ENCODE measurements around the gene IMPA2.

The IMPA2 gene

DNA sequence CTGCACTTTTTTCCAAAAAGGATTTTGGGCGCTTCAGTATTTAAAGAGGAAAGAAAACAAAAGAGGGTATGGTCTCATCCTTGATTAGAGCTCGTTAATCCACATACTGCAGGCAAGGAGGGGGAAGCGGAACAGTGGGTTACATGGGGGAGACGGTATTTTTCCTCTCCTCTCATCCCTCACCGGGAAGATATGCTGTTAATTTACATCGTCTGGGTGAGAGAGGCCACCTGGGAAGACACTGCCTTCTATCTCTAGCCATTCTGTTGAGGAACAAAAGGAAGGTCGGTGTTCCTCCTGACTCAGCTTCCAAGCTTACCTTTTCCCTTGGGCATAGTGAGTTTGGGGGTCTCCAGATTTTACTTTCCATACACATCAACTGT lies 52.3 kb downstream of the IMPA2 start:
- H3K18ac ChIP-seq (ENCODE audit: low read length): no peak overlapping the region
- H3K27me3 ChIP-seq (ENCODE audit: insufficient read depth, low read length): peaks cover 8% of the 10 kb centered on the region
- H3K4me2 ChIP-seq (ENCODE audit: low read length): no peak overlapping the region
- H2BK5ac ChIP-seq (ENCODE audit: low read depth, low read length, poor library complexity): no peak overlapping the region
- H3K14ac ChIP-seq (ENCODE audit: low read length): no peak overlapping the region
- DNase-seq: no peak
- H2BK12ac ChIP-seq (ENCODE audit: low read length): no peak overlapping the region
- no peak overlapping the region for H4K91ac ChIP-seq (ENCODE audit: low read depth, low read length)
- H4K8ac ChIP-seq (ENCODE audit: low read depth, low read length): no peak overlapping the region
- no peak overlapping the region for H3K4ac ChIP-seq (ENCODE audit: low read depth, low read length)
- H2AFZ ChIP-seq (ENCODE audit: insufficient read depth, low read length, poor library complexity): no peak overlapping the region
- no peak overlapping the region for H2BK120ac ChIP-seq (ENCODE audit: insufficient read depth, low read length, poor library complexity)
- H2AK5ac ChIP-seq (ENCODE audit: low read length): no peak overlapping the region
- H3K4me1 ChIP-seq (ENCODE audit: control insufficient read depth in 1 of 2, insufficient read depth in 2 of 2, low read length in 2 of 2): peaks cover 3 to 4% of the 10 kb centered on the region in 2 experiments
- H4K12ac ChIP-seq (ENCODE audit: low read depth, low read length): no peak overlapping the region
- H3K79me2 ChIP-seq (ENCODE audit: control insufficient read depth, insufficient read depth, low read length, poor library complexity): no peaks in the 10 kb centered on the region
- H3K36me3 ChIP-seq (ENCODE audit: control insufficient read depth in 1 of 2, insufficient read depth in 2 of 2, low read length in 2 of 2): no peaks in the 10 kb centered on the region
- no peak overlapping the region for H3K4me3 ChIP-seq (ENCODE audit: low read depth, low read length)
- no CpG with 5 or more reads among the region's 7 CpGs for WGBS (ENCODE audit: extremely low coverage, insufficient coverage, insufficient read length)
- H3K9ac ChIP-seq (ENCODE audit: low read length): no peak overlapping the region
- H3K27ac ChIP-seq (ENCODE audit: low read depth, low read length): no peak overlapping the region
- H3K9me3 ChIP-seq (ENCODE audit: insufficient read depth, low read depth, low read length): no peaks in the 10 kb centered on the region
- H3K23ac ChIP-seq (ENCODE audit: low read length): no peak overlapping the region
- H3K79me1 ChIP-seq (ENCODE audit: low read length): no peaks in the 10 kb centered on the region

DNA sequence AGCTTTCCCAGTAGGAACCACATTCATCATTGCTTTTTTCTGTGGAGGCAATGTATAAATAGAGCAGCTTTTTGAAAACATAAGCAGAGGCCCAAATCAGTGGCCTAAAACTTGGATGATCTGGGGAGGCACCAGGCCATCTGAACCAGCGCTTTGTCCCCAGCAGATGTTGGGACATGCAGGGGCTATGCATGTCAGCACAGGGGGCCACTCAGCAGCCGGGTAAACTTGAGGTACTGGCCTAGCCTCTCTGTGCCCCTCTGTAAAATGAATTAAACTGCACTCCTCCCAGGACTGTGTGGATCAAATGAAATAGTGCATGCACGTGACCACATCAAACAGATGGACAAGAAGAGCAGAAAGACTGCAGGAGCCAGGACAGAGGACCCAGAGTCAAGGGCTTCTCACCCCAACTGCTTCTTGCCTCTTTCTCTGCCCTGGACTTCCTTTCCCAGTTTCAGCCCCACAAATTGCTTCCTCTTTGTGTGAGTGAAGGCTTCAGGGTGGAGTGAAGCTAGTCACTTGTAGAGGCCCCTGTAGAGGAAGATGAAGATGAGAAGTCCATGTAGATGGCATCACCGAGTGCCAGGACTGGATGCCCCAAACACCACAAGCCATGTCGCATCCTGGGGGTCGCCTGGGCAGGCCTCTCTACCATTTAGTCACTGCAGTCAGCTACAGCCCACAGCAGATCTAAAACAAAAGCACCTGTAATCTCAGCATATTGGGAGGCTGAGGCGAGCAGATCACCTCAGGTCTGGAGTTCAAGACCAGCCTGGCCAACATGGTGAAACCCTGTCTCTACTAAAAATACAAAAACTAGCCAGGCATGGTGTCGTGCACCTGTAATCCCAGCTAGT lies 53.2 kb downstream of the IMPA2 start:
- Histone ChIP-seq H4K12ac (ENCODE audit: low read depth, low read length) (no peak overlapping the region), H3K9me3 (ENCODE audit: insufficient read depth, low read depth, low read length) (no peaks in the 10 kb centered on the region), H3K79me1 (ENCODE audit: low read length) (no peaks in the 10 kb centered on the region), H3K4ac (ENCODE audit: low read depth, low read length) (no peak overlapping the region), H3K18ac (ENCODE audit: low read length) (no peak overlapping the region), H3K4me3 (ENCODE audit: low read depth, low read length) (no peak overlapping the region), H3K4me1 (ENCODE audit: control insufficient read depth in 1 of 2, insufficient read depth in 2 of 2, low read length in 2 of 2) (peaks cover 3 to 6% of the 10 kb centered on the region in 2 experiments), H3K4me2 (ENCODE audit: low read length) (no peak overlapping the region), H2BK12ac (ENCODE audit: low read length) (no peak overlapping the region), H2BK5ac (ENCODE audit: low read depth, low read length, poor library complexity) (no peak overlapping the region), H3K23ac (ENCODE audit: low read length) (no peak overlapping the region), H2AK5ac (ENCODE audit: low read length) (no peak overlapping the region), H3K27me3 (ENCODE audit: insufficient read depth, low read length) (peaks cover 8% of the 10 kb centered on the region), H3K79me2 (ENCODE audit: control insufficient read depth, insufficient read depth, low read length, poor library complexity) (no peaks in the 10 kb centered on the region), H2AFZ (ENCODE audit: insufficient read depth, low read length, poor library complexity) (no peak overlapping the region), H3K14ac (ENCODE audit: low read length) (no peak overlapping the region), H2BK120ac (ENCODE audit: insufficient read depth, low read length, poor library complexity) (no peak overlapping the region), H4K91ac (ENCODE audit: low read depth, low read length) (no peak overlapping the region), H4K8ac (ENCODE audit: low read depth, low read length) (no peak overlapping the region), H3K36me3 (ENCODE audit: control insufficient read depth in 1 of 2, insufficient read depth in 2 of 2, low read length in 2 of 2) (no peaks in the 10 kb centered on the region), H3K9ac (ENCODE audit: low read length) (no peak overlapping the region), H3K27ac (ENCODE audit: low read depth, low read length) (no peak overlapping the region)
- WGBS (ENCODE audit: extremely low coverage, insufficient coverage, insufficient read length): no CpG with 5 or more reads among the region's 8 CpGs
- DNase-seq: no peak

DNA sequence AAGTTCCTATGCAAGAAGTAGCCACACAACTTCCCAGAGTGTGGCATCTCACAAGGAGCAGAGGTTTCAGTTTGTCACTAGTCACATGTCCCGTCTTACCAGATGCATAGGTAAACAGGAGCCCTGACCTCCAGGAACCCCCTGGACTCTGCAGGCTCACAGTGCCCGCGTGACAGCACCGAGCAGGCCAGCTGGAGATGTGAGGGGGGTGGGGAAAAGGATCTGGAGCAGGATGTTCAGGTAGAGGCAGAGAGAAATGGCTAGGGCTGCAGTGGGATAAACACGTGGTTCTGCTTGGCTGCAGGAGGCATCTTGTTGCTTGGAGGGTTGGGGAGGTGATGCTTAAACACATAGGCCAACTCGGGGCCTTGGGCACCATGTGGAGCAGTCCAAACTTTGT lies 54.2 kb downstream of the IMPA2 start:
- no peak overlapping the region for H2BK12ac ChIP-seq (ENCODE audit: low read length)
- no peaks in the 10 kb centered on the region for H3K79me2 ChIP-seq (ENCODE audit: control insufficient read depth, insufficient read depth, low read length, poor library complexity)
- no CpG with 5 or more reads among the region's 6 CpGs for WGBS (ENCODE audit: extremely low coverage, insufficient coverage, insufficient read length)
- H3K27me3 ChIP-seq (ENCODE audit: insufficient read depth, low read length): peaks cover 8% of the 10 kb centered on the region
- no peak overlapping the region for H2AK5ac ChIP-seq (ENCODE audit: low read length)
- no peak overlapping the region for H2BK5ac ChIP-seq (ENCODE audit: low read depth, low read length, poor library complexity)
- no peak overlapping the region for H3K18ac ChIP-seq (ENCODE audit: low read length)
- DNase-seq: no peak
- no peak overlapping the region for H2BK120ac ChIP-seq (ENCODE audit: insufficient read depth, low read length, poor library complexity)
- H3K4me2 ChIP-seq (ENCODE audit: low read length): no peak overlapping the region
- peaks cover 3 to 6% of the 10 kb centered on the region in 2 experiments for H3K4me1 ChIP-seq (ENCODE audit: control insufficient read depth in 1 of 2, insufficient read depth in 2 of 2, low read length in 2 of 2)
- H2AFZ ChIP-seq (ENCODE audit: insufficient read depth, low read length, poor library complexity): no peak overlapping the region
- H3K14ac ChIP-seq (ENCODE audit: low read length): no peak overlapping the region
- no peak overlapping the region for H3K4me3 ChIP-seq (ENCODE audit: low read depth, low read length)
- H3K23ac ChIP-seq (ENCODE audit: low read length): no peak overlapping the region
- H4K91ac ChIP-seq (ENCODE audit: low read depth, low read length): no peak overlapping the region
- no peaks in the 10 kb centered on the region for H3K9me3 ChIP-seq (ENCODE audit: insufficient read depth, low read depth, low read length)
- H3K9ac ChIP-seq (ENCODE audit: low read length): no peak overlapping the region
- no peak overlapping the region for H4K12ac ChIP-seq (ENCODE audit: low read depth, low read length)
- no peak overlapping the region for H3K4ac ChIP-seq (ENCODE audit: low read depth, low read length)
- H3K36me3 ChIP-seq (ENCODE audit: control insufficient read depth in 1 of 2, insufficient read depth in 2 of 2, low read length in 2 of 2): no peaks in the 10 kb centered on the region
- H4K8ac ChIP-seq (ENCODE audit: low read depth, low read length): no peak overlapping the region
- H3K27ac ChIP-seq (ENCODE audit: low read depth, low read length): no peak overlapping the region
- no peaks in the 10 kb centered on the region for H3K79me1 ChIP-seq (ENCODE audit: low read length)

DNA sequence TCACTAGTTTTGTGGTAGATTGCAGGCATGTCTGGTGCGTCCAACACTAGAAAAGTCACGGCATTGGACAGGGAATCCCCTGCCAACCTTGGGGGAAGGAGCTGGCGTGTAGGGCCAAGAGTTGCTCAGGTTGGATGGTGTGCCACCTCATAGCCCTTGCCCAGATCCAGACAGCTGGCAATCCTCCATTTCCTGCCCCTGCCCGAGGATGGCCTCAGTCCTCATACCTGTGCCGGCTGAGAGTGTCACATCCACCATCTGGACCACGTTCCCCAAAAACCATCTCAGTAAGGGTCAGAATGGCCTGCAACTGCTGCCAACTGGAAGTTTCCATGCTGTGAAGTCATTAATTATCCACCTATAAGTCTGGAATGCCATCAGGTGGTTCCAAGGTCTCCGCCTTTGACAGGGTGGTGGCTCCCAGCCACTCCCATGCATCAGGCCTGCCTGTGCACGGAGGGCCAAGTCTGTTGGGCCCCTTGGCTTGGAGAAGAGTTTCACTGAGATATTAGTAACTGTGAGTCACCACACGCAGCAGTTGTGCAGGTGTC lies 55.0 kb downstream of the IMPA2 start:
- H2AK5ac ChIP-seq (ENCODE audit: low read length): no peak overlapping the region
- no peak overlapping the region for H2BK12ac ChIP-seq (ENCODE audit: low read length)
- no peak overlapping the region for H3K23ac ChIP-seq (ENCODE audit: low read length)
- no peak overlapping the region for H4K8ac ChIP-seq (ENCODE audit: low read depth, low read length)
- WGBS (ENCODE audit: extremely low coverage, insufficient coverage, insufficient read length): no CpG with 5 or more reads among the region's 9 CpGs
- no peak overlapping the region for H3K4ac ChIP-seq (ENCODE audit: low read depth, low read length)
- no peak overlapping the region for H3K4me2 ChIP-seq (ENCODE audit: low read length)
- no peak overlapping the region for H3K27ac ChIP-seq (ENCODE audit: low read depth, low read length)
- H3K9me3 ChIP-seq (ENCODE audit: insufficient read depth, low read depth, low read length): no peaks in the 10 kb centered on the region
- H3K36me3 ChIP-seq (ENCODE audit: control insufficient read depth in 1 of 2, insufficient read depth in 2 of 2, low read length in 2 of 2): no peaks in the 10 kb centered on the region
- no peaks in the 10 kb centered on the region for H3K79me1 ChIP-seq (ENCODE audit: low read length)
- no peak overlapping the region for H4K91ac ChIP-seq (ENCODE audit: low read depth, low read length)
- no peaks in the 10 kb centered on the region for H3K79me2 ChIP-seq (ENCODE audit: control insufficient read depth, insufficient read depth, low read length, poor library complexity)
- DNase-seq: no peak
- H2BK120ac ChIP-seq (ENCODE audit: insufficient read depth, low read length, poor library complexity): no peak overlapping the region
- no peak overlapping the region for H2AFZ ChIP-seq (ENCODE audit: insufficient read depth, low read length, poor library complexity)
- H2BK5ac ChIP-seq (ENCODE audit: low read depth, low read length, poor library complexity): no peak overlapping the region
- H3K27me3 ChIP-seq (ENCODE audit: insufficient read depth, low read length): peaks cover 8% of the 10 kb centered on the region
- H3K4me1 ChIP-seq (ENCODE audit: control insufficient read depth in 1 of 2, insufficient read depth in 2 of 2, low read length in 2 of 2): peaks cover 3 to 6% of the 10 kb centered on the region in 2 experiments
- H3K18ac ChIP-seq (ENCODE audit: low read length): no peak overlapping the region
- H3K9ac ChIP-seq (ENCODE audit: low read length): no peak overlapping the region
- no peak overlapping the region for H3K14ac ChIP-seq (ENCODE audit: low read length)
- H4K12ac ChIP-seq (ENCODE audit: low read depth, low read length): no peak overlapping the region
- no peak overlapping the region for H3K4me3 ChIP-seq (ENCODE audit: low read depth, low read length)
